CD14-positive monocyte (primary cell): Measurements from ENCODE around the gene PELI1. TPM values are rescaled to one million over a fixed set of nuclear protein-coding genes. Genes with fewer than 3 reads are reported as not detected.

Source experiments
- DNase-seq, 3 donors: peaks; one replicate each; pipeline ENCODE4 v3.0.0-alpha.2; 2011 to 2022
- H2AFZ ChIP-seq: 2 replicates; pipeline ENCODE4 v1.6.0; 2012; ENCODE audit warnings: mild to moderate bottlenecking, low read depth, low read length, inconsistent platforms; ENCODE audit not compliant: insufficient read depth, poor library complexity, severe bottlenecking
- H3K27ac ChIP-seq, 2 donors: 1 replicate in 1 of 2; 2 replicates in 1 of 2; pipeline ENCODE4 v1.5.1; 2012 to 2013; ENCODE audit warnings: low read length in 2 of 2, control low read depth in 1 of 2, inconsistent platforms in 1 of 2, low read depth in 1 of 2, mild to moderate bottlenecking in 1 of 2
- H3K27me3 ChIP-seq, 2 donors: one replicate each; pipeline versions ENCODE4 v1.6.0 to v1.6.1; 2011 to 2013; ENCODE audit warnings: low read length in 2 of 2; ENCODE audit not compliant: control insufficient read depth in 2 of 2, insufficient read depth in 2 of 2
- H3K36me3 ChIP-seq, 2 donors: replicated peaks in 1 of 2; 1 replicate in 1 of 2; 2 replicates in 1 of 2; pipeline versions ENCODE4 v1.5.1 to v1.6.1; 2012 to 2013; ENCODE audit warnings: low read length in 2 of 2, control low read depth in 1 of 2, inconsistent platforms in 1 of 2, mild to moderate bottlenecking in 1 of 2; ENCODE audit not compliant: insufficient read depth in 2 of 2, control insufficient read depth in 1 of 2
- H3K4me1 ChIP-seq, 2 donors: 1 replicate in 1 of 2; 2 replicates in 1 of 2; pipeline versions ENCODE4 v1.5.1 to v1.6.1; 2012 to 2013; ENCODE audit warnings: low read length in 2 of 2, control low read depth in 1 of 2, inconsistent platforms in 1 of 2, mild to moderate bottlenecking in 1 of 2, moderate library complexity in 1 of 2; ENCODE audit not compliant: insufficient read depth in 2 of 2, control insufficient read depth in 1 of 2
- H3K4me2 ChIP-seq: replicated peaks from 2 replicates; pipeline ENCODE3; 2012; ENCODE audit warnings: low read length, moderate library complexity, mild to moderate bottlenecking; ENCODE audit not compliant: poor library complexity, severe bottlenecking; ENCODE audit errors: extremely low read depth
- H3K4me3 ChIP-seq, 3 experiments: fragments of 200-600 bp in 1 of 3; sonication (generic) in 1 of 3; replicated peaks in 1 of 3; 1 replicate in 2 of 3; 2 replicates in 1 of 3; pipeline ENCODE4 v1.5.1; 2011 to 2013; ENCODE audit warnings: low read length in 3 of 3, mild to moderate bottlenecking in 3 of 3, control low read depth in 2 of 3, low read depth in 2 of 3, inconsistent platforms in 1 of 3, moderate library complexity in 1 of 3
- H3K79me2 ChIP-seq: 2 replicates; pipeline ENCODE4 v1.6.0; 2012; ENCODE audit warnings: mild to moderate bottlenecking, control low read depth, inconsistent platforms, low read length, moderate library complexity; ENCODE audit not compliant: insufficient read depth
- H3K9ac ChIP-seq: 2 replicates; pipeline ENCODE4 v1.6.0; 2017; ENCODE audit warnings: low read length, mild to moderate bottlenecking; ENCODE audit not compliant: insufficient read depth, poor library complexity, severe bottlenecking
- H3K9me3 ChIP-seq, 2 donors: replicated peaks in 1 of 2; 1 replicate in 1 of 2; 2 replicates in 1 of 2; pipeline versions ENCODE4 v1.5.1 to v1.6.1; 2012 to 2013; ENCODE audit warnings: low read length in 2 of 2, control low read depth in 1 of 2; ENCODE audit not compliant: control insufficient read depth in 1 of 2, insufficient read depth in 1 of 2
- H4K20me1 ChIP-seq: 2 replicates; pipeline ENCODE4 v1.6.0; 2012; ENCODE audit warnings: mild to moderate bottlenecking, low read length, control low read depth, moderate library complexity; ENCODE audit not compliant: insufficient read depth
- H3K27ac Mint-ChIP-seq, 7 donors: one replicate each; pipeline ENCODE4 v1.8.0; 2020; ENCODE audit warnings: mild to moderate bottlenecking in 7 of 7, mixed read lengths in 7 of 7, moderate library complexity in 6 of 7, inconsistent platforms in 2 of 7
- H3K27me3 Mint-ChIP-seq, 3 donors: one replicate each; pipeline ENCODE4 v1.8.0; 2021 to 2022; ENCODE audit warnings: low read depth in 3 of 3, mild to moderate bottlenecking in 3 of 3, mixed read lengths in 3 of 3, moderate library complexity in 3 of 3, inconsistent platforms in 1 of 3
- H3K36me3 Mint-ChIP-seq, 2 donors: one replicate each; pipeline ENCODE4 v1.8.0; 2020; ENCODE audit warnings: mixed read lengths in 2 of 2, inconsistent platforms in 1 of 2, mild to moderate bottlenecking in 1 of 2
- H3K4me1 Mint-ChIP-seq: one replicate; pipeline ENCODE4 v1.8.0; 2020; ENCODE audit warnings: mild to moderate bottlenecking, mixed read lengths
- H3K4me3 Mint-ChIP-seq, 2 donors: one replicate each; pipeline ENCODE4 v1.8.0; 2020; ENCODE audit warnings: mild to moderate bottlenecking in 2 of 2, mixed read lengths in 2 of 2, moderate library complexity in 1 of 2
- H3K9me3 Mint-ChIP-seq, 7 donors: one replicate each; pipeline ENCODE4 v1.8.0; 2020 to 2022; ENCODE audit warnings: mixed read lengths in 7 of 7, mild to moderate bottlenecking in 6 of 7, moderate library complexity in 6 of 7, inconsistent platforms in 2 of 7
- WGBS: methylation state at CpG from one replicate; pipeline ENCODE4 v1.1.5; 2013; ENCODE audit warnings: missing lambda C conversion rate; ENCODE audit not compliant: insufficient coverage; 5-methylcytosine and 5-hydroxymethylcytosine counted together
- intact Hi-C, 2 donors: fragments of 100-400 bp; cut with micrococcal nuclease; formaldehyde crosslinking; loops; one replicate each; pipeline versions ENCODE4 v1.15.0 to v1.15.1; 2023
- polyA plus RNA-seq, 3 donors: library from polyadenylated mRNA; depleted of rRNA in 1 of 3; unstranded in 2 of 3; stranded (reverse) in 1 of 3; fragments of 300-500 nt in 2 of 3; fragments of >200 nt in 1 of 3; fragmentation: Illumina TruSeq in 2 of 3; gene quantifications; 1 replicate in 2 of 3; 2 replicates in 1 of 3; pipeline ENCODE4 v1.2.3, GENCODE V29; 2012 to 2021
- TF ChIP-seq, protein P1 (sequence below): fragments of 200-600 bp; IDR thresholded peaks from one replicate; pipeline ENCODE4 v1.8.0; 2022; ENCODE audit warnings: antibody characterized with exemption, mild to moderate bottlenecking

Gene PELI1
- polyA plus RNA-seq, 3 donors, result 44.7 to 106 (median 53.6) TPM

DNA sequence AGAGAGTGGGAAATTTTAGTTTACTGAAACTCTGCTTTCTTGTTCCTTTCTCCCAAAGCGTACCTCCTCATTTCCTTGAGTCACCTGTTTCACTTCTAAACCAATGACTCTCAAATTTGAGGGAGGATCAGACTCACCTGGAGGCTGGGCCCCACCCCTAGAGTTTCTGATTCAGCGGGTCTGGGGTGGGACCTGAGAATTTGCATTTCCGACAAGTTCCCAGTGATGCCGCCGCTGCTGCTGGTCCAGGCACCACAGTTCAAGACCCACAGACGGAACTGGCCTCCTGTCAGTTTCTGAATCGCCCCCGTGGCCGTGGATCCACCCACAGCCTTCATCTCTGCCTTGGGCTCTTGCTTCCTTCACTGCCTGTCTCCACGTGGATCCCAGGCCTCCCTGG is 44.9 kb upstream of the PELI1 start:
- Mint-ChIP-seq H3K4me1 (peaks cover 79% of the 10 kb centered on the region), H3K4me3 (no peak overlapping the region), H3K27ac (peak overlapping the region in 1 of 7 donors; percentile 32), H3K36me3 (peaks cover 0 to 3% of the 10 kb centered on the region in 2 donors), H3K9me3 (peaks cover 0 to 4% (median 0%) of the 10 kb centered on the region in 7 donors), H3K27me3 (peaks cover 0 to 3% (median 2%) of the 10 kb centered on the region in 3 donors)
- H4K20me1 ChIP-seq, result no peaks in the 10 kb centered on the region
- no peak overlapping the region for H3K9ac ChIP-seq
- TF ChIP-seq, protein P1, sequence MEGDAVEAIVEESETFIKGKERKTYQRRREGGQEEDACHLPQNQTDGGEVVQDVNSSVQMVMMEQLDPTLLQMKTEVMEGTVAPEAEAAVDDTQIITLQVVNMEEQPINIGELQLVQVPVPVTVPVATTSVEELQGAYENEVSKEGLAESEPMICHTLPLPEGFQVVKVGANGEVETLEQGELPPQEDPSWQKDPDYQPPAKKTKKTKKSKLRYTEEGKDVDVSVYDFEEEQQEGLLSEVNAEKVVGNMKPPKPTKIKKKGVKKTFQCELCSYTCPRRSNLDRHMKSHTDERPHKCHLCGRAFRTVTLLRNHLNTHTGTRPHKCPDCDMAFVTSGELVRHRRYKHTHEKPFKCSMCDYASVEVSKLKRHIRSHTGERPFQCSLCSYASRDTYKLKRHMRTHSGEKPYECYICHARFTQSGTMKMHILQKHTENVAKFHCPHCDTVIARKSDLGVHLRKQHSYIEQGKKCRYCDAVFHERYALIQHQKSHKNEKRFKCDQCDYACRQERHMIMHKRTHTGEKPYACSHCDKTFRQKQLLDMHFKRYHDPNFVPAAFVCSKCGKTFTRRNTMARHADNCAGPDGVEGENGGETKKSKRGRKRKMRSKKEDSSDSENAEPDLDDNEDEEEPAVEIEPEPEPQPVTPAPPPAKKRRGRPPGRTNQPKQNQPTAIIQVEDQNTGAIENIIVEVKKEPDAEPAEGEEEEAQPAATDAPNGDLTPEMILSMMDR, result no peak
- no peaks in the 10 kb centered on the region for H3K79me2 ChIP-seq
- H2AFZ ChIP-seq, result no peak overlapping the region
- peak overlapping the region in 1 of 2 donors; percentile 14 for H3K27ac ChIP-seq
- no peak overlapping the region for H3K4me3 ChIP-seq
- intact Hi-C loops, result no loop called here
- H3K27me3 ChIP-seq, result no peaks in the 10 kb centered on the region
- no peaks in the 10 kb centered on the region for H3K9me3 ChIP-seq
- H3K4me1 ChIP-seq, result peaks cover 69 to 76% of the 10 kb centered on the region in 2 donors
- no peaks in the 10 kb centered on the region for H3K36me3 ChIP-seq
- WGBS, result 99% methylated on average over 8 of the region's 10 CpGs
- no peak for DNase-seq
- no peak overlapping the region for H3K4me2 ChIP-seq

- Histone ChIP-seq H3K27ac (peak overlapping the region; percentile 5 to 66), H3K79me2 (no peaks in the 10 kb centered on the region), H2AFZ (no peak overlapping the region), H3K9me3 (no peaks in the 10 kb centered on the region), H3K4me2 (peak overlapping the region; percentile 33), H3K27me3 (no peaks in the 10 kb centered on the region), H3K4me3 (peak overlapping the region in 1 of 3 experiments; percentile 38), H3K36me3 (no peaks in the 10 kb centered on the region), H4K20me1 (no peaks in the 10 kb centered on the region), H3K9ac (no peak overlapping the region), H3K4me1 (peaks cover 47 to 54% of the 10 kb centered on the region in 2 donors)
- H3K9me3 Mint-ChIP-seq, result peaks cover 0 to 4% (median 0%) of the 10 kb centered on the region in 7 donors
- intact Hi-C loops, result no loop called here
- WGBS, result 70% methylated on average over 1 of the region's 2 CpGs
- TF ChIP-seq, protein P1, result no peak
- peak; percentile 36 to 56 (median 51) for DNase-seq
- H3K4me1 Mint-ChIP-seq, result peaks cover 57% of the 10 kb centered on the region
- peak overlapping the region; percentile 72 to 93 (median 84) for H3K27ac Mint-ChIP-seq
- H3K36me3 Mint-ChIP-seq, result peaks cover 0 to 3% of the 10 kb centered on the region in 2 donors
- peaks cover 0 to 6% (median 2%) of the 10 kb centered on the region in 3 donors for H3K27me3 Mint-ChIP-seq
- H3K4me3 Mint-ChIP-seq, result peak overlapping the region in 1 of 2 donors; percentile 36
Observed at GRCh38 chr2:64186699-64187605, 42.7 kb upstream of the PELI1 start.
